ENCODE measurements around the gene ADGRE3.

The ADGRE3 gene

GRCh38 chr19:14582894-14583340, 91.7 kb downstream of the ADGRE3 start, which contains the start of gene CLEC17A:
Gene CLEC17A (plus strand): TSS chr19:14583084. CDS start chr19:14583161, 77 bp downstream.
- peak; percentile 98 for TF ChIP-seq SPI1 (IDR thresholded peaks at IDR 0.05; ENCODE audit: low read depth, low read length)
- TF ChIP-seq PAX5 (IDR thresholded peaks at IDR 0.05; ENCODE audit: insufficient read depth, low read length, severe bottlenecking): no peak
- peak; percentile 99 for TF ChIP-seq POLR2AphosphoS5 (IDR thresholded peaks at IDR 0.05; ENCODE audit: low read depth, low read length)
- TF ChIP-seq POLR2A (IDR thresholded peaks at IDR 0.05; ENCODE audit: low read depth, low read length): peak; percentile 99
- TF ChIP-seq TAF1 (IDR thresholded peaks at IDR 0.05; ENCODE audit: low read depth, low read length): peak; percentile 94
- peak; percentile 99 for TF ChIP-seq POU2F2 (IDR thresholded peaks at IDR 0.05; ENCODE audit: low read depth, low read length)
- DNase-seq (ENCODE audit: insufficient read length, low spot score) (no peak), FAIRE-seq (peak; percentile 86)

GRCh38 chr19:14580623-14581237, 93.9 kb downstream of the ADGRE3 start:
- peak; percentile 75 for FAIRE-seq
- TF ChIP-seq TAF1 (IDR thresholded peaks at IDR 0.05; ENCODE audit: low read depth, low read length) (no peak), POLR2AphosphoS5 (IDR thresholded peaks at IDR 0.05; ENCODE audit: low read depth, low read length) (no peak), SPI1 (IDR thresholded peaks at IDR 0.05; ENCODE audit: low read depth, low read length) (peak; percentile 72), POU2F2 (IDR thresholded peaks at IDR 0.05; ENCODE audit: low read depth, low read length) (peak; percentile 51; the same call in 1 of the 2 replicates), PAX5 (IDR thresholded peaks at IDR 0.05; ENCODE audit: insufficient read depth, low read length, severe bottlenecking) (no peak), POLR2A (IDR thresholded peaks at IDR 0.05; ENCODE audit: low read depth, low read length) (no peak)
- DNase-seq (ENCODE audit: insufficient read length, low spot score): no peak

DNA sequence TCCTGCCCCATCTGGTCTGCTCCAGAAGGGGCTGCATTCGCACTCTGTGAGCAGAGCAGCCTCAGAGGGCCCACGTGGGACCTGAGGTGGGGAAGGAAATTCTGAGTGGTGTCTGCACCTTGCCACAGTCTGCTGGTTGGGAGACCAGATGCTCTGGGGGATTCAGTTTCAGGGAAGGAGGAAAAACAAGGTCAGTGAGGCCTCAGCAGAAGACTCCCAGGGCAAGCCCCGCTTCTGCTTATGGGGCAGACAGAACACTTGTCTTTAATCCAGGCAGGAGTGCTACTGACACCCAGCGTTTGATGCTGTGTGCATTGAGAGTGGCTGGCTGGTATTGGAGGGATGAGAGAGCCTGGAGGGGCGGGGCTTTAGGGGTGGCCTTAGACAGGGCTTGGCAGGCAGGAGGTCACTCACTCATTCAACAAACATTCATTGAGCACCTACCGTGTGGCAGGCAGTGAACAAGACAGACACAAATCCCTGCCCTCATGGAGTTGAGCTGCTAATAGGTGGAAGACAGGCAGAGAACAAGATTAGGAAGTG, 96.7 kb downstream of the ADGRE3 start:
- FAIRE-seq (peak; percentile 61), DNase-seq (ENCODE audit: insufficient read length, low spot score) (no peak)
- no peak for TF ChIP-seq TAF1 (IDR thresholded peaks at IDR 0.05; ENCODE audit: low read depth, low read length)
- no peak for TF ChIP-seq POLR2A (IDR thresholded peaks at IDR 0.05; ENCODE audit: low read depth, low read length)
- 0 out of 2 replicates have a peak, but pooled peaks have one; percentile 7 for TF ChIP-seq SPI1 (IDR thresholded peaks at IDR 0.05; ENCODE audit: low read depth, low read length)

GRCh38 chr19:14577264-14577663, 97.4 kb downstream of the ADGRE3 start:
- TF ChIP-seq TAF1 (IDR thresholded peaks at IDR 0.05; ENCODE audit: low read depth, low read length) (no peak), PAX5 (IDR thresholded peaks at IDR 0.05; ENCODE audit: insufficient read depth, low read length, severe bottlenecking) (no peak), POLR2A (IDR thresholded peaks at IDR 0.05; ENCODE audit: low read depth, low read length) (no peak)
- FAIRE-seq (no peak), DNase-seq (ENCODE audit: insufficient read length, low spot score) (no peak)

GRCh38 chr19:14576363-14576762, 98.3 kb downstream of the ADGRE3 start:
- FAIRE-seq (no peak), DNase-seq (ENCODE audit: insufficient read length, low spot score) (no peak)
- peak; percentile 68; the same call in 1 of the 2 replicates for TF ChIP-seq POU2F2 (IDR thresholded peaks at IDR 0.05; ENCODE audit: low read depth, low read length)
- TF ChIP-seq POLR2A (IDR thresholded peaks at IDR 0.05; ENCODE audit: low read depth, low read length): no peak

GRCh38 chr19:14575428-14575980, 99.1 kb downstream of the ADGRE3 start:
- FAIRE-seq: no peak
- DNase-seq (ENCODE audit: insufficient read length, low spot score): no peak

DNA sequence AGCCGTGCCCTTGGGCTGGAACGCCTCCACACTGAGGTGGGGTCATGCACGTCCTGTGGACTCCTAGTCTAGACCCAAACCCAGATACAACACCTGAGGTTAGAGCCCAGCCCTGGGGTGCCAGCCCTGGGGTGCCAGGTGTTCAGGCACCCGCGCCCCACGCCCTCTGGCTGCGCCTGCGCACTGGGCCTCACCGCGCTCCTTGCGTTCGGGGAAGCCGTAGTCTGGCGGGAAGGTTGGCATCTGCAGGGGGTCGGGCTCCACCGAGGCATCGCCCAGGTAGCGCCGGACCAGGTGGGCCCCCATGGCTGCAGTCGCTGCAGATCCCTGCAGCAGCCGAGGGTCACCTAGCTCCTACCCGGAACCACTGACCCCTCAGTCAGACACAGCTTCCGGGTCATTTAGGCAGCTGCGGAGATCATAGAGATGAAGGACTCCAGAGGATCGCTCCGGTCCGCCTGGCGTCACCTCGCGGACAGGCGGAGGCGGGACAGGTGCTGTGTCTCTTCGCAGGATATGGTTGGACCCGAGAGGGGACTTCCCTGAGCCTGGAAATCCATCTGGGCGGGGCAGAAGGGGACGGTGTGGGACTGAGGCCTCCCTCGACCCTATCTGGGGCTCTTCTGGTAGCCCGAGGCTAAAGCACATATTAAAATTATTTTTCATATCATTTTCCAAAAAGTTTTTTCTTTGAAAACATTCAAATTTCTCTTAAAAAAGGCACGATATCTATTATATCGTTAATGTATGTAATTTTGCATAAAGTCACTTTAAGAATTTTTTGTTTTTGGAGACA, 102.8 kb downstream of the ADGRE3 start, which contains the start of gene NDUFB7:
TSS of gene NDUFB7 (minus strand) at position 372 of the 796 bp plus-strand sequence. CDS start at position 306, 66 bp downstream.
- TF ChIP-seq PAX5 (IDR thresholded peaks at IDR 0.05; ENCODE audit: insufficient read depth, low read length, severe bottlenecking) (peak; percentile 67), POLR2A (IDR thresholded peaks at IDR 0.05; ENCODE audit: low read depth, low read length) (peak; percentile 89), SPI1 (IDR thresholded peaks at IDR 0.05; ENCODE audit: low read depth, low read length) (no peak), POLR2AphosphoS5 (IDR thresholded peaks at IDR 0.05; ENCODE audit: low read depth, low read length) (peak; percentile 85), TAF1 (IDR thresholded peaks at IDR 0.05; ENCODE audit: low read depth, low read length) (peak; percentile 72; the same call in 1 of the 2 replicates), POU2F2 (IDR thresholded peaks at IDR 0.05; ENCODE audit: low read depth, low read length) (peak; percentile 33; the same call in 1 of the 2 replicates)
- peak; percentile 93 for FAIRE-seq

More at GRCh38 chr19:14575428-14575980, 99.1 kb downstream of the ADGRE3 start:
- TF ChIP-seq POLR2A (IDR thresholded peaks at IDR 0.05; ENCODE audit: low read depth, low read length) (no peak), TAF1 (IDR thresholded peaks at IDR 0.05; ENCODE audit: low read depth, low read length) (no peak), POLR2AphosphoS5 (IDR thresholded peaks at IDR 0.05; ENCODE audit: low read depth, low read length) (no peak), PAX5 (IDR thresholded peaks at IDR 0.05; ENCODE audit: insufficient read depth, low read length, severe bottlenecking) (no peak), POU2F2 (IDR thresholded peaks at IDR 0.05; ENCODE audit: low read depth, low read length) (no peak), SPI1 (IDR thresholded peaks at IDR 0.05; ENCODE audit: low read depth, low read length) (no peak)

GRCh38 chr19:14570864-14571527, 103.6 kb downstream of the ADGRE3 start:
- FAIRE-seq: no peak
- TF ChIP-seq PAX5 (IDR thresholded peaks at IDR 0.05; ENCODE audit: insufficient read depth, low read length, severe bottlenecking): no peak
- no peak for TF ChIP-seq POU2F2 (IDR thresholded peaks at IDR 0.05; ENCODE audit: low read depth, low read length)
- no peak for TF ChIP-seq POLR2A (IDR thresholded peaks at IDR 0.05; ENCODE audit: low read depth, low read length)
- no peak for TF ChIP-seq TAF1 (IDR thresholded peaks at IDR 0.05; ENCODE audit: low read depth, low read length)
- TF ChIP-seq POLR2AphosphoS5 (IDR thresholded peaks at IDR 0.05; ENCODE audit: low read depth, low read length): no peak
- no peak for TF ChIP-seq SPI1 (IDR thresholded peaks at IDR 0.05; ENCODE audit: low read depth, low read length)
- no peak for DNase-seq (ENCODE audit: insufficient read length, low spot score)

More for the DNA sequence above, 102.8 kb downstream of the ADGRE3 start, which contains the start of gene NDUFB7:
- peak; percentile 82 for DNase-seq (ENCODE audit: insufficient read length, low spot score)
